G401.6 (cell line): ENCODE measurements around the gene ZDHHC8.

Source experiments
- FAIRE-seq: peaks from 2 replicates; lab custom pipeline; 2012; peaks lifted over from hg19 to GRCh38; lab: Jason Lieb, UNC

Gene ZDHHC8

GRCh38 chr22:20181194-20181883 is 49.7 kb downstream of the ZDHHC8 start:
- FAIRE-seq = no peak

GRCh38 chr22:20181884-20182236 is 50.3 kb downstream of the ZDHHC8 start:
- no peak for FAIRE-seq

DNA sequence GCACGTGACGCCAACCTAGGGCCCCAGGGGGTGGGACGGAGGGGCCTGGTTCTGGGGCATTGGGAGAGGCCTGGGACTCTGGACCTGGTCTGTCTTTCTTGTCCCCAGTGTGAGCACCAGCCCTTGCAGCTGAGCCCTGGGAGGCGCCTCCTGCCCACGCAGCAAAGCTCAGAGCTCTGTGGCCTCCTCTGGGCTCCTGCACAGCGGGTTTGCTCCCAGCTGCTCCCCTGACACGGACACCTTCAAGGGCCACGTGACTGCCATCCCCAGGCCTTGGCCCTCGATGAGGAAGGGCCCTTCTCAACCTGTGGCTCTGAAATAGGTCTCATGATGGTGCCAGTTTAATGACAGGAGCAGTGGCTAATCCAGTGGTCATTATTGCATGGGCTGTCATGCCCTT is 50.8 kb downstream of the ZDHHC8 start:
- no peak for FAIRE-seq

- FAIRE-seq = no peak
Measured at GRCh38 chr22:20183101-20183500, 51.5 kb downstream of the ZDHHC8 start.

GRCh38 chr22:20183823-20184222 is 52.2 kb downstream of the ZDHHC8 start:
- FAIRE-seq = no peak

DNA sequence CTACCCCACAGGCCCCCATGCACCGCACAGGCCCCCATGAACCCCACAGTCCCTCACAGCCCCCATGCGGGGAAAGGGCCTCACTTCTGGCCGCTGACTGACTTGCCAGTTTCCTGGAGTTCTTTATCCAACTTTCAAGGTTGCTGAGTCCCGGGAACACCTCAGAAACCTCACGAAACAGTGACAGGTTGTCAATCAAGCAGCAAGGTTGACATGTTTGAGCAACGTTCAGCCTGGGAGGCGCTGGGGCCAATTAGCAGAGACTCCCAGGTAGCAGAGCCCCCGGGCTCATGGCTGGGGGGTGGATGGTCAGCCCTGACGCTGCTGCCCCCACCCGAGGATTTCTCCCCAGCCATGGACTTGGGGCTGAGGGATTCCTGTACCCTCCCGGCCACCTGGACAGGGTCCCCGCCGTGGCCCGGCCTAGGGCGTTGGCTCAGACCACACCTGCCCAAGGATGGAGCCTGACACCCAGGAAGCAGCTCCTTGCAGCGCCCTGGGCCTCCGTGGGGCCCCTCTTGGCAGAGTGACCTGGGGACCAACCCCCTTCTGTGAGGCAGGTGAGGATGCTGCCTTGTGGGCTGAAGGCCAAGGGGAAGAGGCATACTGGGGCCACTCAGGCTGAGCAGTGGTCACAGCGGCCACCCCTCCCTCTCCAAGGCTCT is 53.0 kb downstream of the ZDHHC8 start:
- no peak for FAIRE-seq

GRCh38 chr22:20185750-20186149 is 54.1 kb downstream of the ZDHHC8 start:
- no peak for FAIRE-seq

GRCh38 chr22:20186183-20186870 is 54.7 kb downstream of the ZDHHC8 start:
- no peak for FAIRE-seq

DNA sequence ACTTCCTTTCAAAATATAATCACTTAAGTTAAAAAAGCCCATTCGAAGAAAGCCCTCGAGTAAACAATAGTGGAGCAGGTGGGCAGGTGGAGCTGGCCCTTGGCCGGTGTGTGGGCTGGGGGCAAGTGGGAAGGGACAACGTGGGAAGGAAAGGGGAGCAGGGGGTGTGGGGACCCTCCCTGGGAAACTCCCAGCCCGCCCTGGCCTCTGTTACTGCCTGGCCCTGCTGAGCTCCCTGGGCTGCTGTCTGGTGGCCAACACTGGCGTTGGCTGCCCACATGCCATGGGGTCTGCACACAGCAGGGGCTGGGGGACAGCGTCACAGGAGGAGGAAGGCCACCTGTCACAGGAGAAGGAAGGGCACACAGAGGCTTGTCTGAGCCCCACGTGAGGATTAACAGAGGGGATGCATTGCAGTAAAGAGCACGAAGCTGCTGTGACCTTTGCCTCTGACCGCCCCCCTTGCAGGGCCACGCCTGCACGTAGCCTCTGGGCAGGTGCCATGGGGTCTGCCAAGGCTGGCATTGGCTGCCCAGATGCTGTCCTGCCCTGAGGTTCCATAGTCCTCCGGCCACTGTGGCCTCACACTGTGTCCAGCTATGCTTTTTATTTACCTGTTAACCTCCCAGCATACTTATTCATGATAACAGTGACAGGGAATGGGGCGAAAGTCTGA is 55.4 kb downstream of the ZDHHC8 start:
- FAIRE-seq = no peak

DNA sequence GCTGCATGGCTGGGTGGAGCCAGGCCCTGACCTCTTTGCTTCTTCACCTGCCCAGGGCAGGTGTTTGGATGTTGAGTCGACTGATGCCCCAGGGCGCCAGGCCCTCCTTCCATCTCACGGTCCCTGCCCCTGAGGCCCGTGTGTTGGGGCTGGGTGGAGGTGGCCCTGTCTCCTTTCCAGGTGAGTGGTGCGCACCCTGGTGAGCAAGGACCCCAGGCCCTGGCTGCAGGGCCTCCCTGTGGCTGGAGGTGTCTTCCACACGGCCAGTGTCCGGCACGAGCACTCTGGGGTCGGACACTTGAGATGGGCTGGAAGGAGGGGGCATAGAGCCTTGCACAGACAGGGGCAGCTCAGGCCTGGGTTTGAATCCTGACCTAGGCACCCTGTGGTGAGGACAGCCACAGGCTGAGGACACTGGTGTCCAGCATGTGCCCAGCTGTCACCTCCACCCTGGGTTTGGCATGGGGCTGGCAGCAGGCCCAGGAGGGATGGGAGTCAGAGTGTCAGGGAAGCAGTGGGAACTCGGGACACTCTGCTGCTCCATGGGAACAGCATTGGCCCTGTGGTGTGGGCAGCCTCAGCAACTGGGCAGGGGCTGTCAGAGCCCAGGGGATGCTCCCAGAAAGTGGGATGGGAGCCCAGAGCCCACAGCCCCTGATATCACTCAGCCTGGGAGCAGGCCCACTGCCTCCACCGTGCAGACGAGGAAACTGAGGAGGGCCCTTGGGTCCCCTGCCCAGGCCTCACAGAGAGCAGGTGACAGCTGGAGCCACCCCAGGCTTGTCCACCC is 56.4 kb downstream of the ZDHHC8 start:
- FAIRE-seq = no peak

- FAIRE-seq = no peak
Measured at GRCh38 chr22:20188567-20188877, 56.9 kb downstream of the ZDHHC8 start.

DNA sequence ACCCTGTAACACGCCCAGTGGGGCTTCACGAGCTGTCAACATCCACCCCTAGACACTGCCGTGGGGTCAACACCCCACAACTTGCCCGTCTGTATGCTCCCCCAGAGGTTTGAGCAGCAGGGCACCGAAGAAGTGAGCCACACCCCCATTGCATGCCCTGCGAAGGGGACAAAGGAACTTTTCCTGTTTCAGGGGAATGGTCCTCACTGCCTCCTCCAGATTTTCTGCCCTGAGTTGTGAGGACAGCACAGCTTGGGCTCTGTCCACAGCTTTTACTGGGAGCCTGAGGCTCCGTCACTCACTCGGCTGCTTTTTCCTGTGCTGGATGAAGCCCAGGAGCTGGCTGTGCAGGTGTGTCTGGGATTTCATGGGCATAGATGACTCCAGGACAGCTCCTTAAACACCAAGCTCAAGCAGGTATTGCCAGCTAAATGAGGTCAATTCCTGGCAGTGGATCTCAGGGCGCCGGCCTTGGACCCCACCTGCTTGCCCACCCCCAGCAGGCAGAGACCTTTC is 59.5 kb downstream of the ZDHHC8 start:
- FAIRE-seq = no peak

DNA sequence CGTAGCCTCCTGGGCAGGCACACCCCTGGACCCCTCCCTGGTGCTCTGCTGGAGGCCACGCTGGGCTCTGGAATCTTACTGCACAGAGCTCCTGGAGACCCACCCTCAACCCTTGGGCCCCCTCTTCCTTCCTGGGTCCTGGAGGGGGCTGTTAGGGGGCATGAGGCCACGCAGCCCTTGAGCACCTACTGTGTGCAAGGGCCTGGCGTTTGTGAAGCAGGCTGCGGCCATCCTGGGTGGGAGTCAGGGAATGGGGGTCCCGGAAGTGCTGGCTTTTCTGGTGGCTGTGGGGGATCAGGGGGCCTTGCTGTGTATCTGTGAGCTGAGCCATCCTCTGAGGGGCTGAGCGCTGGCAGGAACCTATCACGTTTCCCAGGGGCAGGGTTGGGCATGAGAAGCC is 60.2 kb downstream of the ZDHHC8 start:
- FAIRE-seq = no peak

DNA sequence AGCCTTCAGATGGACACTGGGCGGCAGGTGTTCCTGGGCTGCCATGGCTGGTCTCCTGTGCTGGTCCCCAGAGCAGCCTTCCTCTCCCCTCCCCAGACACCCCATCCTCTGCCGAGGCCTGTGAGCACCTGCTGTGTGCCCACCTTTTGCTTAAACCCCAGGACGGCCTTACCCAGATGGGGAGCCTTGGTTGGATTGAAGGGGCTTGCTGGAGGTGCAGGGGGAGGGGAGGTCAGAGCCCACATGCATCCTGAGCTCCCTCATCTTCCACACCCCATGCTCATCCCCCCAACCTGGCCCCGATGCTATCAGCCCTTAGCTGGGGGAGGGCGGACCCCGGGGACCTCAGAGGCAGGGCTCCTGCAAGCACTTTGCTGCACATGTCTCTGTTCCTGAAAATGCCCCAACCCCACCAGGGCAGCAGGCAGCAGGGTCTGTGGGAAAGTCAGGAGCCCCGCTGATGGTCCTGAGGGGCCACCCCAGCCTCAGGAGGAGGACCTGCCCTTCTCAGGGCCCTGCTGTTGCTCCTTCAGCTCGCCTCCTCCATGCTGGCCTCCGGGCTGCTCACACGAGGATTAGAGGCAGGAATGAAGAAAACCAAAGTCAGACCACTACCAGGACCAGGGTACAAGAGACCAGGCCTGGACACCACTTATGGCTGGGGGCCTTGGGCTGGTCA is 60.8 kb downstream of the ZDHHC8 start:
- FAIRE-seq = no peak

DNA sequence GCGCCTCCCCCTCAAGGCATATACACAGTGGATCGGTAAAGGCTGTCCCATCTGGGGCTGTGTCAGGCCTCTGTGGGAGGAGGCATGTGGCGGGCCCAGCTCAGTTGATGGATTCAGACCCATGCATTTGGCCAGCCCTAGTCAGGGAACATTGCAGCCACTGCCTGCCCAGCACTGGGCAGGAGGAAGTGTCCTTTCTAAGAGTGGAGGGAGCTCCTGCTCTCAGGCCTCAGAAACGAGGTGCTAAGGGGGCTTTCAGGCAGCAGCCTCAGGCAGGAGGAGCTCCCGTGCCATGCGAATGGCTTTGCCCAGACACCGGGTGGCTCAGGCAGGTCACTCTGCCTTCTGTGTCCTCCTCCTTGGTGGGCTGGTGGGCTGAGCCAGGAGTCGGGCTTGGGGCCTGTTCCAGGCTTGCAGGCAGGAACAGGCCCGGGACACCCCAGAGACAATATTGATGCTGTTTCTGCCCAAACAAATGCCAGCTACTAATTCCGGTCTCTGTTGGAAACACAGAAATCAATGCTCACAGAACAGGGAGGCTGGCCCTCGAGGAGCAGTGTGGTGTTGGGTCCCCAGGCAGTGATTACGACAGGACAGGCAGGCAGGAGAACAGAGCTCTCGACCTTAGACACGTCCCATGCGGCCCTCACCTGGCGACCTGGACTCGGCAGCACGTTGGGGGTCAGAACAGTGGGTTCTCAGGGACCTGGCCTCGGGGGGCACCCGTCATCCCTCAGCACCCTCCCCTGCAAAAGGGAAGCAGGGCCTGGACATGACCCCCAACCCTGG is 61.6 kb downstream of the ZDHHC8 start:
- FAIRE-seq = no peak

- FAIRE-seq = no peak
Measured at GRCh38 chr22:20193761-20194494, 62.3 kb downstream of the ZDHHC8 start.

- FAIRE-seq = no peak
Measured at GRCh38 chr22:20194681-20195593, 63.3 kb downstream of the ZDHHC8 start.

DNA sequence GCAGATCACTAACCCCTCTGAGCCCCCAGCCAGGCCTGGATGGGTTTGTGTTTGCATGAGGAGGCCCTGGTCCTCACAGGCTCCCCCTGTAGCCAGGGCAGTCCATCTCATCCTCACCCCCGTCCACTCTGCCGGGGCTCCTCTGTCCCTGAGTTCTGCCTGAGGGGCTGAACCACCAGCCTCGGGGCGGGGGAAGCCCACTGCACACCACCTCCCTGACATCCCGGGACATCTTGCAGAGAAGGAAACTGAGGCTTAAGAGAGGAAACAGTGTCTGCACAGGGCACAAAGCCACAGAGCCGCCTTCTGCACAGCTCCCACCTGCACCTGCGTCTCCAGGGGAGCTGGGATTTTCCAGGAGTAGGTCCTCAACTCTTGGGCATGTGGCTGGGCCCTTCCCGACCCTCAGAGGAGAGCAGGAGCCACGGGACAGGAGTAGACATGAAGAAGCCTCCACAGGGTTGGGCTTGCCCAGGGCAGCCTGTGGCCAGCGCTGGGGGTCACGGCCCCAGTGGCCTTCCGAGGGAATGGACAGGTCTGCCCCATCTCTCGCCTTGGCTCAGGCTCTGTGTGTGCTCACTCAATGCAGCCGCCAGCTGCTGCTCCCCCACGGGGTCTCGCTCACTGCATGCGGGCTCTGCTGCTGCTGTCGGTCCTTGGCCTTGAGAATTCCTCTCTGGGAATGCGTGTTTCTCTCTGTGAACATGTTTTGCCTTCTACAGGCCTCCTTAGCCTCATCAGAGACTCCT is 64.7 kb downstream of the ZDHHC8 start:
- no peak for FAIRE-seq
